Stimulated activated naive CD4-positive, alpha-beta T cell treated with Interleukin-2 at 50 U/mL for 16 hours (primary cell): ENCODE measurements around the gene NUCB2.

Source experiments
- DNase-seq: peaks from one replicate; lab custom pipeline; 2025; lab: John Stamatoyannopoulos, UW

Gene NUCB2

DNA sequence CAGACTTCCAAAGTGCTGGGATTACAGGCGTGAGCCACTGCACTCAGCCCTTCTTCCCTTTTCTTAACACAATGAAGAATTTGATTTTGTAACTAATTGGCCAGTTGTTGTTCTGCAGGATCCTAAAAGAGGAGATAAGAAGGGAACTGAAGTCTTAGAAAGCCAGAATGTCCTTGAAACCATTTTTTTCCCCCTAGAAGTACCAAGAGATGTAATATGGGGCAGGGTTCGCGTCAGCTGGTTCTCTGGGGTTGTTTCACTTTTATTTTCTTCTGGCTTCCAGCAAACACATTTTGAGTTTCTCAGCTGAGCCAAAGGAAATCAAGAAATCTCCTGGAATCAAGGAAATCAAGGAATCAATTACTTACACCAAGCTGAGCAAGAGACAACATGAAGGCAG lies 7.6 kb upstream of the NUCB2 start:
- no peak for DNase-seq

DNA sequence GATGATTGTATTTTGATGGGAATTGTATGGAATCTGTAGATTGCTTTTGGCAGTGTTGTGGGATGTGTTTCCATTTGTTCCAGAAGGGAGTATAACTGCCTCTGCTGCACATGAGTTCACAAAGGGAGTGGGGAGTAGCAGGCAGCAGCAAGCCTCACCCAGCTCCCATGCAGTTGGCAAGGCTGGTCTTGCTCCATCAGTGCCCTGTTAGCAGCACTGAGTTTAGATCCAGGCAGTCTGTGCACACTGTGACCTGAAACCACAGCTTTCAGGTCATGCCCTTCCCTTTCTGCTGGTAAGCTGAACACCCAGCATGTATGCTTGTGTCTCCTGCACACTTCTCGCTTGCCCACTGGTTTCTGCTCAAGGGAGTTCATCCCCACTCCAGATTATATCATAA lies 3.7 kb upstream of the NUCB2 start:
- no peak for DNase-seq

DNA sequence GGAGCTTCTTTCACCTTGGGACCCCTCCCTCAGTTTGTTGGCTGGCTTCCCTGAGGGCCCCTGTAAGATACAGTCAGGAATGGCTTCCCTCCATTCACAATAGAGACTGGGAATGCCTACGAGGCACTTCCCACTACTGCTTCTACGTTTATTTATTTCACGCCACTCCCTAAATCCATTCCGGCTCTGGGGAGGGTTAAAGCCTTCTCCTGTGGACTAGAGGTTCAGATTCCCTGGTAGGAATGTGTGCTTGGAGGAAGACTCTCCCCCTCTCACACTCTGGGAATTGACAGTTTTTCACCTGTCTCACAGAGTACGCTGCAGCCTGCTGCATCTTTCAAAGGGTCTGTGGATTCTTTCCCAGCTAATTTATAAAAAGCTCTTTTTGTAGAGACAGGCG lies 3.3 kb upstream of the NUCB2 start:
- no peak for DNase-seq

DNA sequence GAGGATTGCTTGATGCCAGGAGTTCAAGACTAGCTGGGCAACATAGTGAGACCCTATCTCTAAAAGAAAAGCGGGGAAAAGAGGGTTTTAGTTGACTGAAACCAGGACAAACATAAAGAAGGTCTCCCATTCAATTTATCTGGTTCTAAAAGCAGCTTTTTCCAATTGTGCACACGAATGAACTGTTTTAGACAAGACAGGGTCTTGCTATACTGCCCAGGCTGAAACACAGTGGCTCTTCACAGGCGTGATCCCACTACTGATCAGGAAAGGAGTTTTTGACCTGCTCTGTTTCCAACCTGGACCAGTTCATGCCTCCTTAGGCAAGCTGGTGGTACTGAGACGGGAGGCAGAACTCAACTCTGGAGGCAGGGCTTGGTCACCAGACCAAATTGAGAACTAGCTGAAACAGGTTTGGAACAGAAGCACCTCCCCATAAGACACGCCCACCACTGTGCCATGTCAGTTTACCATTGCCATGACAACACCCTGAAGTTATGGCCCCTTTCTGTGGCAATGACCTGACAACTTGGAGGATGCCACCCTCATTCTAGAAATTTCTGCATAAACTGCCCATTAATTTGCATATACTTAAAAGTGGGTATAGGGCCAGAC lies 2.8 kb upstream of the NUCB2 start:
- no peak for DNase-seq

DNA sequence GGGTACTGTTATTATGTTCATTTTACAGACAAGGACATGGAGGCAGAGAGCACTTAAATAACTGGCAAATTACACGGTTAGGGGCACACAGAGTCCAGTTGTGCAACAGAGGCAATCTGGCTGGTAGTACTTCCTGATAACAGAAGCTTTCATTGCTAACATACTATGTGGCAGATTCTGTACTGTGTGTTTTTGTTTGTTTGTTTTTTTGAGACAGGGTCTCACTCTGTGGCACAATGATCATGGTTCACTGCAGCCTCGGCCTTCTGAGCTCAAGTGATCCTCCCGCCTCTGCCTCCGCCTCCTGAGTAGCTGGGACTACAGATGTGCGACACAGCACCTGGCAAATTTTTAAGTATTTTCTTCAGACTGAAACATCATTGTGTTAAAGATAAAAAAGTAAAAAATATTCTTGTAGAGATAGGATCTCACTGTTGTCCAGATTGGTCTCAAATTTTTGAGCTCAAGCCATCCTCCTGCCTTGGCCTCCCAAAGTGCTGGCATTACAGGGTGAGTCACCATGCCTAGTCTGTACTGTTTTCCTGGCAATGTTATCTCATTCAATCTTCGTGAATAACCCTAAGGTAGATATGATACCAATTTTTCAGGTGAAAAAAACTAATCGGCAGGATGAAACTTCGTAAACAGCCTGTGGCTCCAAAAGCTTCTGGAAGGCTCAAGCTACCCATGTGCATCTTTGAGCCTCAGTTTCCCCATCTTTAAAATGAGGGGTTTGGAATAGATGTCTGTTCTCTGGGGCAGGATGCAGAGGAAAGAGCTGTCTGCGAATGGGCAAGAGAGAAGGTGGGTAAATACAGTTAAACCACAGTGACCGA lies 921 bp upstream of the NUCB2 start:
- DNase-seq, result no peak

DNA sequence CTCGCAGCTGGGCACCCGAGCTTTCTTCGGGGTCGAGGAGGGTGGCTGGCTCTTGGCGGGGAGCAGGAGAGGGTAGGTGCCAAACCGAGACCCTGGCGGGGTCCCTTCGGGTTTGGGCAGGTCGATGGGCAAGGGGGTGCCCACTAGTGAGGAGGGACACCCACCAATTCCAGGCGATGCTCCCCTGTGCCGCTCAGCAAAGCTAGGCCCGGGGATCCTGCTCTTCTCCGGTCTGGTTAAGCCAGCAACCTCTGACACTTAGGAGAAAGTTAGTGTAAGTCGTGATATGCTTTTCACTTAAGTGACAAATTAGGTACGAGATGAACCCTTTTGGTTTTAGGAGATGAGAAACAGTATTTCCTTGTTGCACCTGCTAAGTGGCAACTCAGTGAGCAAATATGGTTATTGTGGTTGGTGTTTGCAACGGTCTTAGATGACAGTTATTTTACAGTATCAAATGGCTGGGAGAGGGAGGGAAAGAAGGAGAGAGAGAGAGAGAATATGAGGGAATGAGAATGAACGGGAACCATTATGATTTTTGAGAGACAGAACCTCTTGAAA lies 565 bp downstream of the NUCB2 start:
- no peak for DNase-seq

DNA sequence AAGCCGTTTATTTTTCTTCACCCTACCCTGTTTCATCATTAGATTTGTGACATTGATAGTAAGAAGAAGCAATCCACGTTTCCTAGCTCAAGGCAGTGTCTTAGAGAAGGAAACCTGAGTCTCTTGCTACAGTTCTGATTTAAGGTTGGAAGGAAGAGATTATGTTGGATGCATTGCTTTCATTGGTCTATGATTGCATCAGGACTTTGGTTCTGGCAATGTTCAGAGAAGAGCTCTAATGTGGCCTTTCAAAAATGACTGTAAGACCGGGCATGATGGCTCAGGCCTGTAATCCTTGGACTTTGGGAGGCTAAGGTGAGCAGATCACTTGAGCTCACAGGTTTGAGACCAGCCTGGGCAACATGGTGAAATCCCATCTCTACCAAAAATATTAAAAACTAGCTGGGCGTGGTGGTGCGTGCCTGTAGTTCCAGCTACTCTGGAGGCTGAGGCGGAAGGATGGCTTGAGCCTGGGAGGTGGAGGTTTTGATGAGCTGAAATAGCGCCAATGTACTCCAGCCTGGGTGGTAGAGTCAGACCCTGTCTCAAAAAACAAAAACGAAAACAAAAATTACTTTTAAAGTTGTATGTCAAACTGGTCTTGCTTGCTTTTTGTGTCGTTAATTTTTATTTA lies 4.1 kb downstream of the NUCB2 start:
- DNase-seq, result no peak

DNA sequence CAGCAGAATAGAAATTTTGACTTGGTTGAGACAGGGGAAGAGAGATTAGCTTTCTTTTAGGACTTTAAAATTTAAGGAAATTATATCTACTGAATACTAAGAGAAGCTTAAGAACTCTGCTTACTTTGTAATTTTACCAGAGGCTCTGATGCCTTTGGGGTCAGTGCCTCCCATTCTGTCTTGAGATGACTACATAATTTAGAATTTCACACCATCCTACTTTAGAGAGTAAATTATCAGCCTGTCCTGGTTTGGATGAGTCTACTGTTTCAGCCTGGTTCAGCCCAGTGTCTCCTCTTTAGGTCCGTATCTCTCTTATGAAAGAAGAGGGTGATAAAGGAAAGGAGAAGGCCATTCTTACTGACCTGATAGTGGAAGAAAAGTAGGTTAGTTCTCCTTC lies 9.8 kb downstream of the NUCB2 start:
- DNase-seq, result no peak

DNA sequence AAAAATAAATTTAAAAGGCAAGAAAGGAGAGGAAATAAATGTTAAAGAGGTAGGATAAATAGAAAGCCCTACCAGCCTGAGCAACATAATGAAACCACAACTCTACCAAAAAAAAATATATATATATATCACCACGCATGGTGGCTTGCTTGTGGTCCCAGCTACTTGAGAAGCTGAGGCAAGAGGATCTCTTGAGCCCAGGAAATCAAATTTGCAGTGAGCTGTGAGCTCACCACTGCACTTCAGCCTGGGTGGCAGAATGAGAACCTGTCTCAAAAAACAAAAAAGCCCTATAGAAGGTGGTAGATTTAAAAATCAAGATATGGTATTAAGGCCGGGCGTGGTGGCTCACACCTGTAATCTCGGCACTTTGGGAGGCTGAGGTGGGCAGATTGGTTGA lies 10.5 kb downstream of the NUCB2 start:
- DNase-seq, result no peak

DNA sequence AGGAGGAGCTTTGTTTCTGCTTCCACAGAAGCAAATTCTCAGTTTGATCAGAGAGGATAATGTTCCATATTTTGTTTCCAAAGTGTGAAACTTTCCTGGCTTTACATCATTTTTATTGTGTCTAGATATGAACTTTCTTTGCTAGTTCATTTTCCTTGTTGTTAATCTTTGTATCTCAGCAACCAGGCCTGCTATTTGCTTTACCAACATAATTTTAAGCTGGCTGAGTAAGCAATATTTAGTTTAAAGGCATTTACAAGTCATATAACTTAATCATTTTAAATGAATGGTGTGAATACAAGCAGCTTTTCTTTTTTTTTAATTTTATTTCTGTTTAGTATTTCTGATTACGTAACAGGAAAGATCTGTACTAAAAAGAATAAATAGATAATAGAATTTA lies 15.2 kb downstream of the NUCB2 start:
- DNase-seq, result no peak

DNA sequence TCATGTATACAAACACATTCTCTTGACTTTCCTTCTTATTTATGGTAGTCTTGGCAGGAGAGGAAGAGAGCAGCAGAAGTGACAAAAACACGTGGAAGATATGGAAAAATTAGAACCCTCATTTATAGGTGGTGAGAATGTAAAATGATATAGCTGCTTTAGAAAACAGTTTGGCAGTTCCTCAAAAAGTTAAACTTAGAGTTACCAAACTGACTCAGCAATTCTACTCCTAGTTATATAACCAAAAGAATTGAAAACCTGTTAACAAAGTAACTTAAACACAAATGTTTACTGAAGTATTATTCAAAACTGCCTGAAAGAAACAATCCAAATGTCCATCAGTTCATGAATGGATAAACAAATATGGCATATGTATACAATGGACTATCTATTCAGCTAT lies 16.8 kb downstream of the NUCB2 start:
- DNase-seq, result no peak

DNA sequence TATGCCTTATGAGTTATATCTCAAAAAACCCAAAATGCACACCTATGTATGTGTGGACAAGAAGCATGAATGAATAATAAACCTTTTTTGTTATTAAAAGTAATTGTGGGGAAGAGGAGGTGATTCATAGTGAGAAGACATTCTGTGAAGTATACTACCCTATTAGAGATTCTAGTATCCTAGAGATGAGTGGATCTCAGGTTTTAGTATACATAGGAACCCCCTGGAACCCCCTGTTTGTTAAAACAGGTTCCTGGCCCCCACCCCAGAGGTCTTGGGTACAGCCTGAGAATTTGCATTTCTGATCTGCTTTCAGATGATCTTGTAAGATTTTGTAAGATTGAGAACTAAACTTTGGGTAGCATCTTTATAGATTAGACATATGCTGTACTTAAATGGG lies 17.5 kb downstream of the NUCB2 start:
- DNase-seq, result no peak

DNA sequence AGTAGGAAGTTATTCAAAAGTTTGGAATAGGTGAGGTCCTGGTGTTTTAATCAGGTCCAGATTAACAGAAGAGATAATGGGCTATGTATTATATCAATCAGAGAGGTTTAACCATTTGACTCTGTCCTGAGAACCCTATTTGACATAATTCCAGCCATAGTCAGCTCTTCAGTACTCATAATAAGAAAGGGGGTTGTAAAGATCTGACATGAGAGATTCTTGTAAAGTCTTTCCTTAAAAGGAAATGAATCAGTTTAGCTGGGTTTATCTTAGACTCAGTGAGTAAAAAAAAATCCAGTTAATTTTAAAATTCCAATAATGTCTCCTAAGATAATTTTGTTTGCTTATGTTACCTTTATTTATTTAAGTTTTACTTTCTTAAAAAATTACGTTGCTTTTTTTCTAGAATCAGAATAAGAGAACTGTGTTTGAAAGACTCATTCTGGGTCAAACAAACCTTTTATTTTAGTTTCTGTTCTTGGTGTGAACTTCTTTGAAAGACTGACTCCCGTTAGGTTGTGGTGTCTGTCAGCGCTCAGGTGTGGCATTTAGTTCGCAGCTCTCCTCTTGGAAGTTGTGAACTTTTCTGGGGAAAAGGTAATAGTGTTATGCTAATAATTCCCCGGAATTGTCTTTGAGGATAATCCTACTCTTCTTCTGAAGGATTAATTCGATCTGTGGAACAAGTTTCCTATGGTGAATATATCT lies 20.5 kb downstream of the NUCB2 start:
- no peak for DNase-seq

DNA sequence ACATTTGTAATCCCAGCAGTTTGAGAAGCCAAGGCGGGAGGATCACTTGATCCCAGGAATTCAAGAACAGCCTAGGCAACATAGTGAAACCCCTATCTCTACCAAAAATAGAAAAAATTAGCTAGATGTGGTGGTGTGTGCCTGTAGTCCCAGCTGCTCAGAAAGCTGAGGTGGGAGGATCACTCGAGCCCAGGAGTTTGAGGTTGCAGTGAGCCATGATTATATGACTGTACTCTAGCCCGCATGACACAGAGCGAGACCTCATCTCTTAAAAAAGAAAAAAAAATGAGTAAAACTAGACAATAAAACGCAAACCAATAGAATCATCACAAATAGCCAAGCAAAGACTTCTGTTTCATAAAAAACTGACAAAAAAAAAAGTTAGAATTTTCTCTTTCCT lies 21.8 kb downstream of the NUCB2 start:
- DNase-seq, result peak; percentile 30

DNA sequence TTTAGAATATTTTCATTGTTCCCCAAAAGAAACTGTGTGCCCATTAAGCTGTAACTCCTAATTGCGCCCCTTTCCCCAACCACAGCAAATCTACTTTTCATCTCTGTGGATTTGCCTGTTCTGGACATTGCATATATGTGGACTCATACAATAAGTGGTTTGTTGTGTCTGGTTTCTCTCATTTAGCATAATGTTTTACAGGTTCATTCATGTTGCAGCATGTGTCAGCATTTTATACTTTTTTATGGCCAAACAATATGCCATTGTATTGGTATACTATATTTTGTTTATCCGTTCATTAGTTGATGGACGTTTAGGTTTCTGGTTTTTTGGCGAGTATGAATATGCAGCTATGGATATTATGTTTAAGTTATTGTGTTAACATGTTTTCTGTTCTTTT lies 23.8 kb downstream of the NUCB2 start:
- DNase-seq, result no peak

DNA sequence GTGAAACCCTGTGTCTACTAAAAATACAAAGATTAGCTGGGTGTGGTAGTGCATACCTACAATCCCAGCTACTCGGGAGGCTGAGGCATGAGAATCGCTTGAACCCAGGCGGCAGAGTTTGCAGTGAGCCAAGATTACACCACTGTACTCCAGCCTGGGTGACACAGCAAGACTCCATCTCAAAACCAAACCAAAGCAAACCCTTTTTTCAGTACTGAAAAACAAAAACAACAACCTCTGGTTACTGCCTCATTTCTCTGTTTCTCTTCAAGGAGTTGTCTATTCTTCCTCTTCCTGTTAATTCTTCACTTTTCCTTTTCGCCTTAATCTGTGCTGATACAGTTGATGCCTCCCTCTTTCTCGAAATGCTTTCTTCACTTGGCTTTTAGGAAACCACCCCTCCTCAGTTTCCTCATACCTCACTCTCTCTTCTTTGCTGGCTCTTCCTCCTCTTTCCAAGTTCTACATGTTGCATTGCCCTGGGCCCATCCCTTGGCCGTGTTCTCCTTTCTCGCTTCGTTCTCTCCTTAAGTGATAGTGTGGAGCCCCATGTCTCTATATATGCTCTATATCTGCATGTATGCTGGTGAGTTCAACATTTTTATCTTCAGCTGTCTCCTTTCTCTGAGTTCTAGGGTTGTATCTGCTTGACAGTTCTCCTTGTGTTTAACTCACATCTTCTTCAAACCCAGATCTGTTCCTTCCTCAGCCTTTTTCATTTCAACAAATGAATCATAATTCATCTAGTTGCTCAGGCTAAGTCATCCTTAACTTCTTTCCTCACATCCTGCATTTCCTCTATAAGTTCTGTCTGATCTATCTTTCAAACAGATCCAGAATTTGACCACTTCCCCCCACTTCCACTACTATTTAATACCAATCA lies 37.1 kb downstream of the NUCB2 start:
- DNase-seq, result no peak

DNA sequence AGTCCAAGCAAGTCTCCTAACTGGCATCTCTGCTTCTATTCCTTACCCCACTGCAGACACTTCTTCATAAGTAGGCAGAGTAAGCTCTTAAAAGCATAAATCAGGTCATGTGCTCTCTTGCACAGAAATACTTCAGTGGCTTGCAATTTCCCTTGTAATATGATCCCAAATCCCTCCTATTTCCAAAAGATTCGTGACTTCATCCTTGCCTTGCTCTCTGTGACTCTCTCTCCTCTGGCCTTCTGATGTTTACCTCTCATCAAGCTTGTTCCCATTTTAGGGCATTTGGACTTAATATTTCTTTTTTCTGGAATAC lies 37.7 kb downstream of the NUCB2 start:
- DNase-seq, result no peak

DNA sequence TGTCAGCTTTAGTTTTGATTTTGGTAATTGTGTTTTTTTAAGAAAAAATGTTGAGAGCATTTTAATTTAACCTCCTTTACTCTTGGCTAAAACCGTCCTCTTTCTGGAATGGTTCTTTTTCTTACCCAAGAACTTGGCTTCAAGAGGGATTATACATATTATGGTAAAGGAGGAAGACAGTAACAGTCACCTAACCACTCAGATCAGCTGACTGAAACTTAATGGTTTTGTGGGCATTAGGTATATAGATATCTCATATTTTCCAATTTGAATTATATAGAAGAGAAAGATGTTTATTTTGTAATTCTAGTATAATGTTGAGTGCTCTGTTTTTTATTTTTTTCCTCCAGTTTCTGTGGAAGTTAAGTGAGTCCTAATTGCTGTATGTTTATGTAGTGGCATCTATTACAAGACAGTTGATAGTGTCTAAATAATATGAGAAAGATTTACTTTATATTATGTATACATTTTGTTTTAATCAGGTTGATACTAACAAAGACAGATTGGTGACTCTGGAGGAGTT lies 38.4 kb downstream of the NUCB2 start:
- DNase-seq, result no peak

DNA sequence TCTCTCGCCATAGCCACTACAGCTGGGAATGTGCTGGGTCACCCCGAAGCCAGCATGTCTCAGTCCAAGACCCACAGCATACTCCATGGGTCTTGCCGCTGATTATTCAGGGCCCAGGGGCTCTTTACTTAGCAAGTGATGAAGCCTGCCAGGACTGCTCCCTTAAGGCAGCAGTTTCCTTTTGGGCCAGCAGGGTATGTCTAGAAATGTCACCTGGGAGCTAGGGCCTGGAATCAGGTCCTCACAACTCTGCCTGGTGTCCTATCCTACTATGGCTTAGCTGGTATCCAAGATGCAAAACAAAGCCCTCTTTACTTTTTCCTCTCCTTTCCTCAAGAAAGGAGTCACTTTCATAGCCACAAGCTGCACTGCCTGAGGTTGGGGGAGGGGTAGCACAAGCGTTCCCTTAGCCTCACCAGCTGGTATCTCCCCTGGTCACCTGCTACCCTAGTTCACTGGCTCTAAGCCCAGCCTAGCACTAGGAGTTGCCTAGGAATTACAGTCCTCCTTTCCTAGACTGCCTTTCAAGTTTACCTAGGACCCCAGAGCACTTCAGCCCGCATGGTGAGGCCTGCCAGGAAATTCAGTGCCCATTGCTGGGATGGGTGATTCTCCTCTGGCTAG lies 52.4 kb downstream of the NUCB2 start:
- no peak for DNase-seq

DNA sequence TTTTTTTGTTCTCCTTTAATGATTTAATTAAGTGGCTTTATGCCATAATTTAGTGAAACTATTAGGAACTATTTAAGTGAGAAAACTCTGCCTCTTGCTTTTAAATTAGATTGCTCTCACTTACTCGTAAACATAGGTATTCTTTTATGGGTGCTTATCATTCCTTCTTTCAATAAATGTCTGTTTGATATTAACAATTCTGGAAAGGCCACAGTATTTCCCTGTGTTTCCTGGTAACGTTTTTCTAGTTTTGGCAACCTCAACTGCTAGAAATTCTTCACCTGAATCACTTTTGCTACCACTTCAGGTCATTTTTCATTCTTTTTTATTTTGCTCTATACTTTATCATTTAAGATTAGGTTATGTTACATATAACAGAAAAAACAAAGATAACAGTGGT lies 55.1 kb downstream of the NUCB2 start:
- DNase-seq, result no peak
